Muscle of leg (tissue), 11 donors: ENCODE measurements around the gene CPAMD8. TPM values are rescaled to one million over a fixed set of nuclear protein-coding genes. Genes with fewer than 3 reads are reported as not detected.
A peak's percentile ranks its signal among the peaks of the same experiment; 100 is the strongest.

Source experiments
- DNase-seq: peaks from one replicate; pipeline ENCODE4 v3.0.0; 2013
- H3K27ac ChIP-seq: one replicate; pipeline ENCODE4 v1.5.1; 2013; ENCODE audit warnings: mild to moderate bottlenecking, low read length, control low read depth
- H3K27me3 ChIP-seq: one replicate; pipeline ENCODE4 v1.6.1; 2013; ENCODE audit warnings: low read length; ENCODE audit not compliant: control insufficient read depth, insufficient read depth
- H3K36me3 ChIP-seq: one replicate; pipeline ENCODE4 v1.6.1; 2013; ENCODE audit warnings: low read length; ENCODE audit not compliant: control insufficient read depth, insufficient read depth
- H3K4me1 ChIP-seq: one replicate; pipeline ENCODE4 v1.6.1; 2013; ENCODE audit warnings: low read length; ENCODE audit not compliant: control insufficient read depth, insufficient read depth
- H3K4me3 ChIP-seq: one replicate; pipeline ENCODE4 v1.5.1; 2013; ENCODE audit warnings: low read length, control low read depth
- H3K9me3 ChIP-seq: replicated peaks from 2 replicates; pipeline ENCODE4 v1.6.1; 2013; ENCODE audit warnings: low read depth, low read length; ENCODE audit not compliant: control insufficient read depth
- WGBS: methylation state at CpG from one replicate; pipeline ENCODE4 v1.1.5; 2013; ENCODE audit warnings: missing lambda C conversion rate; ENCODE audit not compliant: insufficient coverage; 5-methylcytosine and 5-hydroxymethylcytosine counted together
- polyA plus RNA-seq, 8 donors: library from polyadenylated mRNA; unstranded; fragments of 120-200 nt; gene quantifications; one replicate each; pipeline versions ENCODE4 v1.2.1 to v1.2.3, GENCODE V29; 2013; ENCODE audit warnings: inconsistent platforms in 1 of 8, low replicate concordance in 1 of 8; ENCODE audit not compliant: insufficient read length in 8 of 8, insufficient read depth in 1 of 8
- total RNA-seq: library from RNA; stranded (reverse); fragments of 120-200 nt; gene quantifications from one replicate; pipeline ENCODE4 v1.2.4, GENCODE V29; 2013

CPAMD8 gene
- total and polyA plus RNA-seq, 9 donors, result 2.2 to 10.1 (median 5.2) TPM

- 81% methylated on average over 10 of the region's 24 CpGs for WGBS
- no peak overlapping the region for H3K27ac ChIP-seq
Observed at GRCh38 chr19:16890461-16891184, 136.0 kb downstream of the CPAMD8 start.

GRCh38 chr19:16889883-16890460, 136.6 kb downstream of the CPAMD8 start:
- H3K4me3 ChIP-seq, result no peak overlapping the region
- no peak for DNase-seq
- peaks cover 10% of the 10 kb centered on the region for H3K27me3 ChIP-seq
- WGBS, result 94% methylated on average over 48 of the region's 48 CpGs
- H3K36me3 ChIP-seq, result no peaks in the 10 kb centered on the region
- no peaks in the 10 kb centered on the region for H3K9me3 ChIP-seq
- no peak overlapping the region for H3K27ac ChIP-seq
- peaks cover 25% of the 10 kb centered on the region for H3K4me1 ChIP-seq

More at GRCh38 chr19:16890461-16891184, 136.0 kb downstream of the CPAMD8 start:
- no peaks in the 10 kb centered on the region for H3K36me3 ChIP-seq
- peaks cover 26% of the 10 kb centered on the region for H3K4me1 ChIP-seq
- H3K9me3 ChIP-seq, result no peaks in the 10 kb centered on the region
- no peak overlapping the region for H3K4me3 ChIP-seq
- no peak for DNase-seq
- H3K27me3 ChIP-seq, result peaks cover 10% of the 10 kb centered on the region

DNA sequence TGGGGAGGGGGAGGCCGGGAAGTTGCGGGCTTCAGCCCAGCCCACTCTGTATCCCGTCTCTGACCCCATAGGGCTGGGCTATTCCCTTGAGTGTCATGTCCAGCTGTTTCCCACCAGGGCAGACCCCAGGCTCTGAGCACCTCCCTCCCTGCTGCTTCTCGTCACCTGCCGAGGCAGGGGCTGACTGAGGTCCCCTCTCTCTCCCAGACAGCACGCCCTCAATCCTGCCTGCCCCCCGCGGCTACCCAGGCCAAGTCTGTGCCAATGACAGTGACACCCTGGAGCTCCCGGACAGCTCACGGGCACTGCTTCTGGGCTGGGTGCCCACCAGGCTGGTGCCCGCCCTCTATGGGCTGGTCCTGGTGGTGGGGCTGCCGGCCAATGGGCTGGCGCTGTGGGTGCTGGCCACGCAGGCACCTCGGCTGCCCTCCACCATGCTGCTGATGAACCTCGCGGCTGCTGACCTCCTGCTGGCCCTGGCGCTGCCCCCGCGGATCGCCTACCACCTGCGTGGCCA, 137.2 kb downstream of the CPAMD8 start:
- Histone ChIP-seq H3K27me3 (peaks cover 9% of the 10 kb centered on the region), H3K4me1 (peaks cover 25% of the 10 kb centered on the region), H3K36me3 (no peaks in the 10 kb centered on the region), H3K27ac (no peak overlapping the region), H3K4me3 (no peak overlapping the region), H3K9me3 (no peaks in the 10 kb centered on the region)
- DNase-seq, result no peak
- WGBS, result 59% methylated on average over 20 of the region's 22 CpGs

- Histone ChIP-seq H3K27me3 (peaks cover 7% of the 10 kb centered on the region), H3K27ac (peak within 1 kb of the TSS; percentile 42), H3K4me1 (peaks cover 21% of the 10 kb centered on the region), H3K36me3 (no peaks in the 10 kb centered on the region), H3K4me3 (peak within 1 kb of the TSS; percentile 13), H3K9me3 (no peaks in the 10 kb centered on the region)
- WGBS, result 20% methylated on average over 22 of the region's 31 CpGs
- peak; percentile 66 for DNase-seq
Observed at GRCh38 chr19:16888629-16889365, 137.8 kb downstream of the CPAMD8 start, which contains the start of gene F2RL3. Gene F2RL3 (plus strand): TSS chr19:16888999. CDS start chr19:16889190, 191 bp downstream.

DNA sequence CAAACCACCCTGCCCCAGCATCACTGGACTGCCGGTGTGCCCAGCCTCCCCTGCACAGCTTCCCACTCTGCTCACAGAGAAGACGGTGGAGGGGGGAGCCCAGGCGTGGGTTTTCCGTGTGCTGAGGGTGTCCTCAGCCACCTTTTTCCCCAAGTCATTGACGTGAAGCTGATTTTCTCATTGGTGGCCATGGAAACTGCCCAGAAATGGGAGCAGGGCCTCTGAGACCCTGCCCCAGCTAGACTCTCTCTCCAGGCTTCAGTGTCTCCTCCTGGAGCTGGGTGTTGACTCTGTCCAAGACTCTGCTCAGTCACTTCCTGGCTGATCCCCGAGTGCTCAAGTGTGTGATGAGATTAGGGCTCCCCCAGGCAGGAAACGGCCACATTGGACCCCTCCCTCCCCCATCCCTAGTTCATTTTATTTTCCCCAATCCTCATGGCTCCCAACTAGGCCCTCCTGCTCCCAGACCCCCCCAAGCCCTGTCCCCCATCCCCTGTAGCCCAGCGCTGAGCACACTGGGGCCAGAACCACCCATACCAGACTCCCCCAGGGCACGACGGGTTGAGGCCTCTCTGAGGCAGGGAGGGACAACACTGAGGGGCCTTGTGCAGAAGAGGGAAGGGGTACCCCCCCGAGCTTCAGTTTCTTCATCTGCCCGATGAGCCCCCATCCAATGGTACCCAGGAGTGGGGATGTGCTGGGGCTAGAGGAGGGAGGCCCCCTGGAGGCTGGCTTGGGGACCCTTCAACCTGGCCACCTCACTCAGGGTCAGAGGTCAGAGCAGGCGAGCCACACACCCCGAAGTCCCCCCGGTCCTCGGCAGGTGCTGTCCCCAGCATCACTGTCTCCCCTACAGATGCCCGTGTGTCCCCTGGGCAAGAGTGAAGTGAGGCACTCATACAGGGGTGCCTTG, 139.0 kb downstream of the CPAMD8 start:
- no peak for DNase-seq
- 71% methylated on average over 7 of the region's 17 CpGs for WGBS

DNA sequence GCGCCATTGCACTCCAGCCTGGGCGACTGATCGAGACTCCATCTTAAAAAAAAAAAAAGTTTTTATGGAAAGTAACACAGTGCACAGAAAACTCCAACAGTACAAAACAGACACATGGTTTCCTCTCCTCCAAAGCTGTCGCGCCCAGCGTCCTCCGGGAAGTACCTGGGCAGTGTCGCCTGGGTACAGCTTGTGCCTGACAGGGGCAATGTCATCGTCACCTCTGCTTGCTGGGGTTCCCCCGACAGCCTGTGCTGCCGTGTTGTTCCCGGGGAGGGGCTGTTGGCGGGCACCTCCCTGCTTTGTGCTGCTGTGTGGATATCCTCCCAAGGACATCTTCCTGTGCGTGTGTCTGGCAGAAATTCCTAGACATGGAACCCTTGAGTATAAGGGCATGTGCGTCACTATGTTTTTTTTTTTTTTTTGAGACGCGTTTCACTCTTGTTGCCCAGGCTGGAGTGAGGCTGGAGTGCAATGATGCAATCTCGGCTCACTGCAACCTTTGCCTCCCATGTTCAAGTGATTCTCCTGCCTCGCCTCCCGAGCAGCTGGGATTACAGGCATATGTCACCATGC, 140.2 kb downstream of the CPAMD8 start:
- peak; percentile 39 for DNase-seq
- Histone ChIP-seq H3K9me3 (peaks cover 14% of the 10 kb centered on the region), H3K4me1 (peaks cover 14% of the 10 kb centered on the region), H3K36me3 (no peaks in the 10 kb centered on the region), H3K27ac (peak overlapping the region; percentile 35), H3K27me3 (peaks cover 7% of the 10 kb centered on the region), H3K4me3 (no peak overlapping the region)
- WGBS, result 62% methylated on average over 15 of the region's 20 CpGs

More for the DNA sequence above, 139.0 kb downstream of the CPAMD8 start:
- Histone ChIP-seq H3K4me3 (no peak overlapping the region), H3K4me1 (peaks cover 14% of the 10 kb centered on the region), H3K27ac (no peak overlapping the region), H3K9me3 (peaks cover 5% of the 10 kb centered on the region), H3K36me3 (no peaks in the 10 kb centered on the region), H3K27me3 (peaks cover 9% of the 10 kb centered on the region)

GRCh38 chr19:16885166-16885565, 141.4 kb downstream of the CPAMD8 start:
- Histone ChIP-seq H3K4me3 (no peak overlapping the region), H3K36me3 (peaks cover 8% of the 10 kb centered on the region), H3K9me3 (peaks cover 24% of the 10 kb centered on the region), H3K4me1 (peaks cover 14% of the 10 kb centered on the region), H3K27ac (no peak overlapping the region), H3K27me3 (peaks cover 7% of the 10 kb centered on the region)
- DNase-seq, result no peak
- WGBS, result 100% methylated on average over 1 of the region's 5 CpGs

DNA sequence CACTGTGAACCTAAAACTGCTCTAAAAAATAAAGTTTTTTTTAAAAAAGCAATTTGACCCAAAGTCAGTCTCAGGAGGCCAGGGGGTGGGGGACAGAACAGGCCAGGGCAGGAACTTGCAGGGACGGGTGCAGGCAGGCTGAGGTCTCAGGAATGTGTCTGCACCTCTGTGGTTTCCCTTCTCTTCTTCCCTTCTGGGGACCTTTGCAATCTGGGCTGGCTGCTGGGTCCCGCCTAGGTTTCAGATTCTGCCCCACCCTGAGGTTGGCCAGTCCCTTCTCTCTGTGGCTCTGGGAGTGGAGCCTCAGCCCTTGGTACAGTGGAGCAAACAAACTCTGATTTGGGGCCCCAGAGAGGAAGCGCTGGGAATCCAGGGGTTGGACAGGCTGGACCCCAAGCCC, 143.1 kb downstream of the CPAMD8 start:
- H3K27ac ChIP-seq, result no peak overlapping the region
- WGBS, result 80% methylated on average over 3 of the region's 3 CpGs
- no peak for DNase-seq
- peaks cover 4% of the 10 kb centered on the region for H3K4me1 ChIP-seq
- H3K27me3 ChIP-seq, result peaks cover 2% of the 10 kb centered on the region
- peaks cover 24% of the 10 kb centered on the region for H3K36me3 ChIP-seq
- H3K4me3 ChIP-seq, result no peak overlapping the region
- H3K9me3 ChIP-seq, result peaks cover 24% of the 10 kb centered on the region

GRCh38 chr19:16882146-16882545, 144.5 kb downstream of the CPAMD8 start:
- DNase-seq, result no peak
- no peak overlapping the region for H3K27ac ChIP-seq
- H3K4me1 ChIP-seq, result no peaks in the 10 kb centered on the region
- 100% methylated on average over 1 of the region's 3 CpGs for WGBS
- peaks cover 2% of the 10 kb centered on the region for H3K27me3 ChIP-seq
- no peak overlapping the region for H3K4me3 ChIP-seq
- peaks cover 37% of the 10 kb centered on the region for H3K36me3 ChIP-seq
- H3K9me3 ChIP-seq, result peaks cover 24% of the 10 kb centered on the region
